Measurements from ENCODE around the gene ZNF616. TPM values are rescaled to one million over a fixed set of nuclear protein-coding genes. Genes with fewer than 3 reads are reported as not detected.

The ZNF616 gene
- polyA plus RNA-seq, 1 of the 3 experiments (the other 2 are of a cell fraction) = 1.5 TPM

- no peaks in the 10 kb centered on the region for H3K9me2 ChIP-seq
- CTCF ChIA-PET = interaction anchor here (0.5 to 2.8 kb wide), 5 partner anchors 28 to 394 kb away, joined by 3 to 14 read pairs (median 4); partner anchors contain the start of gene PPP2R1A
- peak overlapping the region; percentile 96; the same call in 1 of the 2 replicates for H3K4me2 ChIP-seq
- H3K27me3 ChIP-seq (ENCODE audit: insufficient read depth) = no peaks in the 10 kb centered on the region
- H3K4me1 ChIP-seq (ENCODE audit: control insufficient read depth in 1 of 2, insufficient read depth in 2 of 2, low read depth in 1 of 2, low read length in 1 of 2) = peaks cover 0 to 9% of the 10 kb centered on the region in 2 experiments; a peak in 2 of 4 replicates
- no peak overlapping the region for H3K9ac ChIP-seq
- DNase-seq = peak; percentile 97
- H3K79me2 ChIP-seq (ENCODE audit: insufficient read depth) = peaks cover 34% of the 10 kb centered on the region
- H3K4me3 ChIP-seq (ENCODE audit: low read depth in 2 of 2, low read length in 1 of 2) = peak overlapping the region; percentile 49 to 82; a peak in 3 of 4 replicates
- POLR2A ChIA-PET = interaction anchor here (2.2 kb wide), 1 partner anchor 49 kb away, joined by 10 read pairs; no protein-coding TSS in a partner anchor
- H3K27ac ChIP-seq (ENCODE audit: low read depth in 2 of 2, low read length in 1 of 2) = peak overlapping the region; percentile 43 to 70; a peak in 3 of 4 replicates
- TF ChIP-seq, protein P1, sequence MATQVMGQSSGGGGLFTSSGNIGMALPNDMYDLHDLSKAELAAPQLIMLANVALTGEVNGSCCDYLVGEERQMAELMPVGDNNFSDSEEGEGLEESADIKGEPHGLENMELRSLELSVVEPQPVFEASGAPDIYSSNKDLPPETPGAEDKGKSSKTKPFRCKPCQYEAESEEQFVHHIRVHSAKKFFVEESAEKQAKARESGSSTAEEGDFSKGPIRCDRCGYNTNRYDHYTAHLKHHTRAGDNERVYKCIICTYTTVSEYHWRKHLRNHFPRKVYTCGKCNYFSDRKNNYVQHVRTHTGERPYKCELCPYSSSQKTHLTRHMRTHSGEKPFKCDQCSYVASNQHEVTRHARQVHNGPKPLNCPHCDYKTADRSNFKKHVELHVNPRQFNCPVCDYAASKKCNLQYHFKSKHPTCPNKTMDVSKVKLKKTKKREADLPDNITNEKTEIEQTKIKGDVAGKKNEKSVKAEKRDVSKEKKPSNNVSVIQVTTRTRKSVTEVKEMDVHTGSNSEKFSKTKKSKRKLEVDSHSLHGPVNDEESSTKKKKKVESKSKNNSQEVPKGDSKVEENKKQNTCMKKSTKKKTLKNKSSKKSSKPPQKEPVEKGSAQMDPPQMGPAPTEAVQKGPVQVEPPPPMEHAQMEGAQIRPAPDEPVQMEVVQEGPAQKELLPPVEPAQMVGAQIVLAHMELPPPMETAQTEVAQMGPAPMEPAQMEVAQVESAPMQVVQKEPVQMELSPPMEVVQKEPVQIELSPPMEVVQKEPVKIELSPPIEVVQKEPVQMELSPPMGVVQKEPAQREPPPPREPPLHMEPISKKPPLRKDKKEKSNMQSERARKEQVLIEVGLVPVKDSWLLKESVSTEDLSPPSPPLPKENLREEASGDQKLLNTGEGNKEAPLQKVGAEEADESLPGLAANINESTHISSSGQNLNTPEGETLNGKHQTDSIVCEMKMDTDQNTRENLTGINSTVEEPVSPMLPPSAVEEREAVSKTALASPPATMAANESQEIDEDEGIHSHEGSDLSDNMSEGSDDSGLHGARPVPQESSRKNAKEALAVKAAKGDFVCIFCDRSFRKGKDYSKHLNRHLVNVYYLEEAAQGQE (IDR thresholded peaks at IDR 0.05; ENCODE audit: low read depth, low read length) = no peak
- no peak for TF ChIP-seq FOXM1 (IDR thresholded peaks at IDR 0.05; ENCODE audit: low read depth)
- TF ChIP-seq ELF1 (IDR thresholded peaks at IDR 0.05) = no peak
- no peak for TF ChIP-seq IRF3 (IDR thresholded peaks at IDR 0.05; ENCODE audit: low read depth, low read length)
- no peak for TF ChIP-seq USF1 (IDR thresholded peaks at IDR 0.05; ENCODE audit: borderline replicate concordance, low read depth)
- no peak for TF ChIP-seq FOXJ3 (CRISPR knock-in tag; IDR thresholded peaks at IDR 0.05)
- no peak for TF ChIP-seq NRF1 (IDR thresholded peaks at IDR 0.05; ENCODE audit: low read depth, low read length)
- TF ChIP-seq POLR2AphosphoS5 (IDR thresholded peaks at IDR 0.05; ENCODE audit: low read depth, low read length) = no peak
- no peak for TF ChIP-seq YY1 (IDR thresholded peaks at IDR 0.05; ENCODE audit: low read depth)
- TF ChIP-seq ZBTB33 (IDR thresholded peaks at IDR 0.05; ENCODE audit: borderline replicate concordance, low read depth) = no peak
- TF ChIP-seq TEAD4 (IDR thresholded peaks at IDR 0.05; ENCODE audit: borderline replicate concordance, insufficient read depth) = no peak
- TF ChIP-seq SMC3 (IDR thresholded peaks at IDR 0.05; ENCODE audit: low read depth, low read length) = no peak
- TF ChIP-seq RAD21 (IDR thresholded peaks at IDR 0.05; ENCODE audit: low read length) = no peak
- no peak for TF ChIP-seq MAX (IDR thresholded peaks at IDR 0.05; ENCODE audit: low read depth)
- peaks cover 13% of the 10 kb centered on the region for H3F3A ChIP-seq (replicated peaks; ENCODE audit: insufficient read depth)
- H3K36me3 ChIP-seq (replicated peaks in 1 of 2; ENCODE audit: control insufficient read depth in 1 of 2, insufficient read depth in 2 of 2, low read length in 1 of 2) = peaks cover 0 to 16% of the 10 kb centered on the region in 2 experiments
- peak overlapping the region; percentile 100 for H2AFZ ChIP-seq (ENCODE audit: low read depth)
- peaks cover 5% of the 10 kb centered on the region; the same call in 1 of the 2 replicates for H3K9me3 ChIP-seq
- H4K20me1 ChIP-seq (ENCODE audit: insufficient read depth) = no peaks in the 10 kb centered on the region
- 16% methylated on average over 22 of the region's 22 CpGs for WGBS (ENCODE audit: low lambda C conversion rate)
Measured at GRCh38 chr19:52140032-52140710, 433 bp upstream of the ZNF616 start.

Data from SK-N-SH (cell line).